HEK293 (cell line): ENCODE measurements around the gene ENKD1.

Experiments
- EGR2 ChIP-seq: fragments of 450-650 bp; formaldehyde crosslinking; IDR thresholded peaks from 2 replicates; pipeline ENCODE4 v1.5.1; 2016; ENCODE audit warnings: low read depth, missing biosample characterization, missing genetic modification characterization
- MYNN ChIP-seq: fragments of 450-650 bp; formaldehyde crosslinking; IDR thresholded peaks from 2 replicates; pipeline ENCODE4 v1.5.1; 2016; ENCODE audit warnings: missing biosample characterization, missing genetic modification characterization, borderline replicate concordance
- SP3 ChIP-seq: fragments of 450-650 bp; formaldehyde crosslinking; IDR thresholded peaks from 2 replicates; pipeline ENCODE4 v1.5.1; 2016; ENCODE audit warnings: missing biosample characterization, missing genetic modification characterization
- YY1 ChIP-seq: fragments of 450-650 bp; formaldehyde crosslinking; IDR thresholded peaks from 2 replicates; pipeline ENCODE4 v1.5.1; 2018; ENCODE audit warnings: missing biosample characterization, missing genetic modification characterization
- ZNF155 ChIP-seq: fragments of 450-650 bp; formaldehyde crosslinking; IDR thresholded peaks from 2 replicates; pipeline ENCODE4 v1.5.1; 2016; ENCODE audit warnings: missing biosample characterization, missing genetic modification characterization
- ZNF16 ChIP-seq: fragments of 450-650 bp; formaldehyde crosslinking; IDR thresholded peaks from 2 replicates; pipeline ENCODE4 v1.5.1; 2016; ENCODE audit warnings: low read depth, missing biosample characterization, missing genetic modification characterization
- ZNF184 ChIP-seq: fragments of 450-650 bp; IDR thresholded peaks from 2 replicates; pipeline ENCODE4 v1.5.1; 2018; ENCODE audit warnings: missing biosample characterization, mild to moderate bottlenecking, missing genetic modification characterization
- TF ChIP-seq, protein P1 (sequence below): fragments of 450-650 bp; formaldehyde crosslinking; IDR thresholded peaks from 2 replicates; pipeline ENCODE4 v1.5.1; 2016; ENCODE audit warnings: missing biosample characterization, missing genetic modification characterization
- TF ChIP-seq, protein P2 (sequence below): fragments of 450-650 bp; formaldehyde crosslinking; IDR thresholded peaks from 2 replicates; pipeline ENCODE4 v1.5.1; 2016; ENCODE audit warnings: missing biosample characterization, missing genetic modification characterization, low read depth
- TF ChIP-seq, protein P3 (sequence below): fragments of 450-650 bp; formaldehyde crosslinking; IDR thresholded peaks from 2 replicates; pipeline ENCODE4 v1.5.1; 2016; ENCODE audit warnings: missing biosample characterization, missing genetic modification characterization
- TF ChIP-seq, protein P4 (sequence below): fragments of 450-650 bp; formaldehyde crosslinking; conservative IDR thresholded peaks from 2 replicates; pipeline ENCODE4 v1.5.1; 2016; ENCODE audit warnings: low read depth, missing biosample characterization, missing genetic modification characterization

DNA sequence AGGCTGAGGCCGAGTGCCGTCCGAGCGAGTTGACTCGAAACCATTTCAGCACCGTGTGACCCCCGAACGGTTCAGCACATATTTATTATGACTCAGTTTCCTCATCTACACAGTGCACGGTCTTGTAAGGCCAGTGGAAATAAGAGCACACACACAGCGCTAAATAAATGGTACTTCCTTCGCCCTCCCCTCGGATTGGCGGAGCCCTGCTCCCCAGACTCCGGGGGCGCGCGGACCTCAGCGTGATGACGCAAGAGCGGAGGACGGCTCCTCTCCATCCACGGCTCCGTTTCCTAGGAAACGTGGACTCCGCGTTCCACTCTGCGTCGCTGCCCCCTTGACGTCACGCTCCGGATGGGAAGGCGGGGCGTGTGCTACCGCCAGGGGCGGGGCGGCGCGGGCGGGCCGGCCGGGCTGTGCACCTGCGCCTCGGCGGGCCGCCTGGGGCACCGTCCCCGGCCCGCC lies 6.0 kb downstream of the ENKD1 start, which contains the start of gene PARD6A:
- TF ChIP-seq ZNF16 (tag by site-specific recombination) (no peak), YY1 (tag by site-specific recombination) (no peak), MYNN (tag by site-specific recombination) (peak; percentile 49; the same call in 1 of the 2 replicates), SP3 (no peak), ZNF184 (tag by site-specific recombination) (no peak), ZNF155 (tag by site-specific recombination) (no peak), EGR2 (tag by site-specific recombination) (no peak)
- TF ChIP-seq, protein P1, sequence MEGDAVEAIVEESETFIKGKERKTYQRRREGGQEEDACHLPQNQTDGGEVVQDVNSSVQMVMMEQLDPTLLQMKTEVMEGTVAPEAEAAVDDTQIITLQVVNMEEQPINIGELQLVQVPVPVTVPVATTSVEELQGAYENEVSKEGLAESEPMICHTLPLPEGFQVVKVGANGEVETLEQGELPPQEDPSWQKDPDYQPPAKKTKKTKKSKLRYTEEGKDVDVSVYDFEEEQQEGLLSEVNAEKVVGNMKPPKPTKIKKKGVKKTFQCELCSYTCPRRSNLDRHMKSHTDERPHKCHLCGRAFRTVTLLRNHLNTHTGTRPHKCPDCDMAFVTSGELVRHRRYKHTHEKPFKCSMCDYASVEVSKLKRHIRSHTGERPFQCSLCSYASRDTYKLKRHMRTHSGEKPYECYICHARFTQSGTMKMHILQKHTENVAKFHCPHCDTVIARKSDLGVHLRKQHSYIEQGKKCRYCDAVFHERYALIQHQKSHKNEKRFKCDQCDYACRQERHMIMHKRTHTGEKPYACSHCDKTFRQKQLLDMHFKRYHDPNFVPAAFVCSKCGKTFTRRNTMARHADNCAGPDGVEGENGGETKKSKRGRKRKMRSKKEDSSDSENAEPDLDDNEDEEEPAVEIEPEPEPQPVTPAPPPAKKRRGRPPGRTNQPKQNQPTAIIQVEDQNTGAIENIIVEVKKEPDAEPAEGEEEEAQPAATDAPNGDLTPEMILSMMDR (tag by site-specific recombination) = no peak
- TF ChIP-seq, protein P2, sequence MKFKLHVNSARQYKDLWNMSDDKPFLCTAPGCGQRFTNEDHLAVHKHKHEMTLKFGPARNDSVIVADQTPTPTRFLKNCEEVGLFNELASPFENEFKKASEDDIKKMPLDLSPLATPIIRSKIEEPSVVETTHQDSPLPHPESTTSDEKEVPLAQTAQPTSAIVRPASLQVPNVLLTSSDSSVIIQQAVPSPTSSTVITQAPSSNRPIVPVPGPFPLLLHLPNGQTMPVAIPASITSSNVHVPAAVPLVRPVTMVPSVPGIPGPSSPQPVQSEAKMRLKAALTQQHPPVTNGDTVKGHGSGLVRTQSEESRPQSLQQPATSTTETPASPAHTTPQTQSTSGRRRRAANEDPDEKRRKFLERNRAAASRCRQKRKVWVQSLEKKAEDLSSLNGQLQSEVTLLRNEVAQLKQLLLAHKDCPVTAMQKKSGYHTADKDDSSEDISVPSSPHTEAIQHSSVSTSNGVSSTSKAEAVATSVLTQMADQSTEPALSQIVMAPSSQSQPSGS (tag by site-specific recombination) = peak; percentile 83
- TF ChIP-seq, protein P3, sequence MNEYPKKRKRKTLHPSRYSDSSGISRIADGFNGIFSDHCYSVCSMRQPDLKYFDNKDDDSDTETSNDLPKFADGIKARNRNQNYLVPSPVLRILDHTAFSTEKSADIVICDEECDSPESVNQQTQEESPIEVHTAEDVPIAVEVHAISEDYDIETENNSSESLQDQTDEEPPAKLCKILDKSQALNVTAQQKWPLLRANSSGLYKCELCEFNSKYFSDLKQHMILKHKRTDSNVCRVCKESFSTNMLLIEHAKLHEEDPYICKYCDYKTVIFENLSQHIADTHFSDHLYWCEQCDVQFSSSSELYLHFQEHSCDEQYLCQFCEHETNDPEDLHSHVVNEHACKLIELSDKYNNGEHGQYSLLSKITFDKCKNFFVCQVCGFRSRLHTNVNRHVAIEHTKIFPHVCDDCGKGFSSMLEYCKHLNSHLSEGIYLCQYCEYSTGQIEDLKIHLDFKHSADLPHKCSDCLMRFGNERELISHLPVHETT = no peak
- TF ChIP-seq, protein P4, sequence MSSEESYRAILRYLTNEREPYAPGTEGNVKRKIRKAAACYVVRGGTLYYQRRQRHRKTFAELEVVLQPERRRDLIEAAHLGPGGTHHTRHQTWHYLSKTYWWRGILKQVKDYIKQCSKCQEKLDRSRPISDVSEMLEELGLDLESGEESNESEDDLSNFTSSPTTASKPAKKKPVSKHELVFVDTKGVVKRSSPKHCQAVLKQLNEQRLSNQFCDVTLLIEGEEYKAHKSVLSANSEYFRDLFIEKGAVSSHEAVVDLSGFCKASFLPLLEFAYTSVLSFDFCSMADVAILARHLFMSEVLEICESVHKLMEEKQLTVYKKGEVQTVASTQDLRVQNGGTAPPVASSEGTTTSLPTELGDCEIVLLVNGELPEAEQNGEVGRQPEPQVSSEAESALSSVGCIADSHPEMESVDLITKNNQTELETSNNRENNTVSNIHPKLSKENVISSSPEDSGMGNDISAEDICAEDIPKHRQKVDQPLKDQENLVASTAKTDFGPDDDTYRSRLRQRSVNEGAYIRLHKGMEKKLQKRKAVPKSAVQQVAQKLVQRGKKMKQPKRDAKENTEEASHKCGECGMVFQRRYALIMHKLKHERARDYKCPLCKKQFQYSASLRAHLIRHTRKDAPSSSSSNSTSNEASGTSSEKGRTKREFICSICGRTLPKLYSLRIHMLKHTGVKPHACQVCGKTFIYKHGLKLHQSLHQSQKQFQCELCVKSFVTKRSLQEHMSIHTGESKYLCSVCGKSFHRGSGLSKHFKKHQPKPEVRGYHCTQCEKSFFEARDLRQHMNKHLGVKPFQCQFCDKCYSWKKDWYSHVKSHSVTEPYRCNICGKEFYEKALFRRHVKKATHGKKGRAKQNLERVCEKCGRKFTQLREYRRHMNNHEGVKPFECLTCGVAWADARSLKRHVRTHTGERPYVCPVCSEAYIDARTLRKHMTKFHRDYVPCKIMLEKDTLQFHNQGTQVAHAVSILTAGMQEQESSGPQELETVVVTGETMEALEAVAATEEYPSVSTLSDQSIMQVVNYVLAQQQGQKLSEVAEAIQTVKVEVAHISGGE (tag by site-specific recombination) = no peak
